HTR-8/SVneo (cell line): ENCODE results near the gene LINGO3.

Experiments used
- DNase-seq: peaks from one replicate; pipeline ENCODE4 v3.0.0; 2011; ENCODE audit warnings: low spot score, mixed read lengths; ENCODE audit not compliant: insufficient read length
- FAIRE-seq: peaks from 2 replicates; lab custom pipeline; 2011; peaks lifted over from hg19 to GRCh38; lab: Jason Lieb, UNC

Gene LINGO3

DNA sequence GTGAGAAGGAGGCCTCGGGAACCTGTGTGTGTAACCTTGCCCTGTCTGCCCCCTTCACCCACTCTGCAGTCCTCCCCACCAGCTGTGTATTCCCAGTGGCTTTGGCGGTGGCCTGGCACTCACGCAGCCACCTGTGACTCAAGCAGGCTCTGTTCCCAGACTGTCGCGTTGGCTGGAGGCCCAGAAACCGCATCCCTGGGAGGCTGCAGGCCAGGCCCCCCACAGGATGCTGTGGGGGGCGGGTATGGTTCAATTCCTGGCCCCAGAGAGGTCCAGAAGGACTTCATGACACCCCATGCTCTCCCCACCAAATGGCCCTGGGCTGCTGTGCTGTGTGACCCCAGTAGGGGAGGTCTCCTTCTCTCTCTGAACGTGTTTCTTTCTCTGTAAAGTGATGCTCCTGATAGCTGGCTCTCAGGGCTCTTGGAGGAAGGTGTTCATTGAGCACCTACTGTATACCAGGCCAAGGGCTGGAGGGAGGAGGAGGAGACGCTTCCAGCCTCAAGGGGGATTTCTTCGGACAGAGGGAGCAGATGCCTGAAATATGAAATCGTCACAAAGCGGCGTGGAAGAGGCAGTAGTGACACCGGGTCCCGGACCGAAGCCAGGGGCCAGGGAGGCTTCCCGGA is 1.9 kb upstream of the LINGO3 start:
- FAIRE-seq = no peak

DNA sequence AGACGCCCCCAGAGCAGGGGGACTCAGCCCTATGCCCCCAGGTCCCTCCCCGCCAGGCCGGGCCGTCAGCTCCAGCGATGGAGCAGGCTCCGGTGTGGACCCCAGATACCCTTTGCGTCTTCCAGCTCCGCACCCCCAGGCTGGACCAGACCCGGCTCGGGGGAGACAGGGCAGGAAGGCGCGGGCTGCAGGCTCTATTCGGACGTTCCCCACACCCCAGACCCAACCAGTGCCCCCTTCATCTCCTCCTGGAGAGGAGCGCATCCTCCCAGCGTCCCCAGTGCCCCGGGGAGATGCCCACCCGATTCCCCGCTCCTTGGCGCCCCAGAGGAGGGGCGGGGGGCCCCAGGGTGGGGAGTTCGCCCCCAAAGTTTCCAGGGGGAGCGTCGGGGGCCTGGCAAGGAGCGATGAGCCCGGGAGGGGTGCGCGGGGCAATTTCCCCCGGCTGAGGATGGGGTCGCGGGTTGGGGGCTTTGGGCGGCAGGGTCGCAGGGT is 389 bp downstream of the LINGO3 start:
- FAIRE-seq (no peak), DNase-seq (no peak)

More for the DNA sequence above, 1.9 kb upstream of the LINGO3 start:
- DNase-seq = no peak

DNA sequence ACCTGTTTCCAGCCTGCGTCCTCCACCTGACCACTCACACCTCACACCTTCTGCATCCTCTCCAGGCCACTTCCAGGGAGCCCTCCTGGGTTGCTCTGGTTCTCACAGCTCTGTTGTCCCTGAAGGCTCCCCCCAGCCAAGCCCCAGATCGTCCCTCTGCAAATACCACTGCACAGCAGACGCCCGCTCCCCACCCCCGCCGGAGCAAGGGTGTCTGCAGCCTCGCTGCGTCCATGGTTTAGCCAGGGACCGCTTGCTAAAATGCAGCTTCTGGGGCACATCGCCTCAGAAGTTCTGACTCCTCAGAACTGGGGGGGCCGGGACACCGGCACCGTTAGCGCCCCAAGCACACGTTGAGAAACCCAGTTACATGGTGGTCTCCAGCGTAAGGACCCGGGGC is 983 bp downstream of the LINGO3 start:
- FAIRE-seq = no peak

DNA sequence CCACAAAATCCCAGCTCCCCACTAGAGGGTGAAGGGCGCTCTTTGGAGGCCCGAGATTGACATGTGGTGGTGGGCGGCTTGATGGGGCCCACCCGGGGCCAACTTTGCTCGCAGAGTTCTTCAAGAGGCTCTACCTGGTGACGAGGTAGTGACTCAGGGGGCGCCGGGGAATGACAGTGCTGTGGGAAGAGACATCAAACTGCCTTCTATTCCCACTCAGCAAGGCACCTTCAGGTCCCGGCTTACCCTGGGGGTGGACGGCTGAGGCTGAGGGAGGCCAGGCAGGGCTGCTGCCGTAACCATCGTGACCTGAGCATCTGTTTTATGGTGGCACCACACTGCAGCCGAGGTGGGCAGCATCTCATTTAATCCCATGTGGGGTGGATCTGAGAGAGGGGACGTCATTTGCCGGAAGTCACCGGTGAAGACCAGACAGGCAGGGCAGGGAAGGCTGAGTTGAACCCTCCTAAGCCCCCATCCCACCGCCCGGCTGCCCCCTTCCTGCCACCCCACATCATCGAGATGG is 1.6 kb downstream of the LINGO3 start:
- FAIRE-seq (no peak), DNase-seq (no peak)

More for the DNA sequence above, 983 bp downstream of the LINGO3 start:
- DNase-seq = no peak

DNA sequence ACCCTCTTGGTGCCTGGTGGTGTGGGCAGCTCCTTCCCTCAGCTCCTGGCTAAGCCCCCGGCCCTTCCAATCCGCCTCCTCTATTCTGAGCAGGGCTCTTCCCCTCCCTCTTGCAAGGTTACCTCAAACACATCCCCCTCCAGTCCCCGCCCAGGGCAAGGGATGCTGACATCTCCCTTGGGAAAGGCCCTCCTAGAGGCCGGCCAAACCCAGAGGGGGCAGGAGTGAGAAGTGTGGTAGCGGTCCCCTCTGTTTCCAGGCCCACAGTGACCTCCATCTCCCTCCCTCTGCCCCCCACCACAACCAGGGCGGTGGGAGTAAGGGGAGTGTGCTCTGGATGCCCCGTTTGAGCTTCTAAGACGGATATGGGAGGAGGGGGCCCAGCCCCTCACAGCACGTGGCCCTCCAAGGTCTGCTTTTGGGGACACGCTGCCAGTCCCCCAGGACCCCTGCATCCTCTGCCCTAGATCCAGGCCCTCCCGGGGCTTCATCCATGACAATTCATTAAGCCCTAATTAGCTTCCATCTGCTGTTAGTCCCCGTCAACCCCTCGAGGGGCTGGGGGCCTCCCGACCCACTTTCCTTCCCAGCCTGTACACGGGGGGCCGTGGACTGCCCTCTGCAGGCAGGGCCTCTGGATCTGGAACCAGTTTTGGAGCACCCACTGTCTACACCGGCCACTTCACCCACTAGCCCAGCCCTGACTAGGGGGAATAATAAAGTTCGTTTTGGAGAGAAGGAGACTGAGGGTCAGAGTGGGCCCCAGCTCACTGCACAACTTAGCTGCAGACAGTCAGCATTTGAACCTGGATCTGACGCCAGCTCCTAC is 2.3 kb downstream of the LINGO3 start:
- FAIRE-seq (no peak), DNase-seq (no peak)

DNA sequence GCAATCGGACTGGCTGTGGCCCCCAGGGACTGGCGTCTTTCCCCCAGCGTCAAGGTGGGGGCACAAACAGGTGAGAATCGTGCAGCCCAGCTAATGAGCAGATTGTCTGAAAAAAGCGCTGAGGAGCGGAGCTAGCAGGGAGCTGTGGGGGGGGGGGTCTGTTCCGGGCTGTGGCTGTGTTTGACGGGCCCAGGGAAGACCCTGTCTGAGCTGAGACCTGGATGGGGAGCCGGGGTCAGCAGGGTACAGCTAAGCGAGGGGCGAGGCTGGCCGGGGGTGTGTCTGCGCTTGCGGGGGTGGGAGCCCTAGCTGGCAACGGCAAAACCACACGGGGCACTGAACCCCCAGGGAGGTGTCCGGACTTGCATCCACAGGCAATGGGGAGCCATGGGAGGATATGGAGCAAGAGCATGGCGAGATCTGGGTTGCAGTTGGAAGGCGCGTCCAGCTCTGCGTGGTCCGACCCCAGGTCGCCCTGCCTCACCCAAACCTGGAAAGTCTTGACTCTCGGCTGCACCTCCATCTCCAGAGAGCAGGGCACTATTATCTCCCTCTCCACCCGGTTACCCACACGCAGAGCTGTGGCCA is 4.6 kb downstream of the LINGO3 start:
- FAIRE-seq = no peak
- no peak for DNase-seq

DNA sequence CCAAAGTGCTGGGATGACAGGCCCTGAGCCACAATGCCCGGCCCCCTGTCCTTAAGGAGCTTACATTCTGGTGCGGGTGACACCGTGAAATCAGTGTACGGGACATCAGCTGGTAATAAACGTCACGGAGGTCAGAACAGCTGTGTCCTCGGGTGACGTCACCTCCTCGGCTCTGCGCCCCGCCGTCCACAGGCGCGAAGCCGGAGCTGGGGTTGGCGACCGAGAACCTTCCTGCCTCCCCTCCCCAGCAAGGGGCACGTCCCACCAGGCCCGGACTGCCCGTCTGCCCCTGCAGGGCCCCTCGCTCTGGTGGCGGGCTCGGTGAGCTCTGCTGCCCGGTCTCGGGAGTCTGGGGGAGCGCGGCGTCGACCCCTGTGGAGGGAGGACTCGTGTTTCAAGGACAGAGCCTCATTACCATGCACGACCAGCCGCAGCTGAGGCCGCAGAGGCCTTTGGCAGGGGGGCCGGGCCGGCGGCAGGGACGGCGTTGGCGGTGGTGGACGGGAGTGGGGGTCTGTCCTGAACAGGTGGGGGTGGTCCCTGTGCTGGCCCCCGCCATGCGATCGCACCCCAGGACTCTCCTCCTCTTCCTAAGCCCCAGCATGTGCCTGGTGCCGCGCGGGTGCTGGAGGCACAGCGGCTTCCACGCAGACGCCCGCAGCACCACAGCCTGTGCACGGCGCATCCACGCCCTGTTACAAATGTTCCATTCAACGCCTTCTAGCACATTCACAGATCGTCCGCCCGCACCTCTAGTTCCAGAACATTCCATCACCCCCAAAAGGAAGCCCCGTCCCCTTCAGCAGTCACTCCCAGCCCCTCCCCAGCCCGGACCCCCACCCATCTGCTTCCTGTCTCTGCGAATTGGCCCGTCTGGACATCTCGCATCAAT is 5.4 kb downstream of the LINGO3 start:
- no peak for FAIRE-seq

DNA sequence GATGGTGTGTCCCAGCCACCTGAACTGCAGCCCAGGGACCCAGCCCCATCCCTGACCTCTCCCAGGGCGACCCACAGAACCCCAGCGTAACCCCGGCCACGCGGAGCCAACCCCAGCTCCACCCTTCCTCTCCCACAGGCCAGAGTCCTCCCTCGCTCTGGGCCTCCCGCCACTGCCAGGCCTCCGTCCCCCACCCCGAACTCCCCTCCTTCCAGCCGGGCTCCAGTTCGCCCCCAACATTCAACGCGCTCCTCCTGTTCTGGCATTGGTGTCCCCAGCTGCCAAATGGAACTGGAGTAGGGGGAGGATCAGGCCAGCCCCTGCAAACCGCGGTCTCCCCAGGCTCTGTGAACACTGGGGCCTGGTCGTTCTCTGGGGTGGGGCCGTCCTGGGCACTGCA is 7.4 kb downstream of the LINGO3 start:
- FAIRE-seq = no peak
- no peak for DNase-seq

More for the DNA sequence above, 5.4 kb downstream of the LINGO3 start:
- no peak for DNase-seq

DNA sequence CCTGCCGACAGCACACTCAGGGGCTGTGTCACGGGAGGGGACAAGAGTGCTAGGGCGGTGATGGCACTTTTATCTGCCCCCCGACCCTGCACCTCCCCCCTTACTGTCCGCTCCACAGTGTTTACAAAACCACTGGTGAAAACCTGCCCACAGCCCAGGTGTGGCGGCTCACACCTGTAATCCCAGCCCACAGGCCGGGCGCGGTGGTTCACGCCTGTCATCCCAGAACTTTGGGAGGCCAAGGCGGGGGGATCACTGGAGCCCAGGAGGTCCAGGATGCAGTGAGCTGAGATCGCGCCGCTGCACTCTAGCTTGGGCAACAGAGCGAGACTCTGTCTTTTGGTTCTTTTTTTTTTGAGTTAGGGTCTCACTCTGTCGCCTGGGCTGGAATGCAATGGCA is 11.8 kb downstream of the LINGO3 start:
- DNase-seq = no peak
- no peak for FAIRE-seq

DNA sequence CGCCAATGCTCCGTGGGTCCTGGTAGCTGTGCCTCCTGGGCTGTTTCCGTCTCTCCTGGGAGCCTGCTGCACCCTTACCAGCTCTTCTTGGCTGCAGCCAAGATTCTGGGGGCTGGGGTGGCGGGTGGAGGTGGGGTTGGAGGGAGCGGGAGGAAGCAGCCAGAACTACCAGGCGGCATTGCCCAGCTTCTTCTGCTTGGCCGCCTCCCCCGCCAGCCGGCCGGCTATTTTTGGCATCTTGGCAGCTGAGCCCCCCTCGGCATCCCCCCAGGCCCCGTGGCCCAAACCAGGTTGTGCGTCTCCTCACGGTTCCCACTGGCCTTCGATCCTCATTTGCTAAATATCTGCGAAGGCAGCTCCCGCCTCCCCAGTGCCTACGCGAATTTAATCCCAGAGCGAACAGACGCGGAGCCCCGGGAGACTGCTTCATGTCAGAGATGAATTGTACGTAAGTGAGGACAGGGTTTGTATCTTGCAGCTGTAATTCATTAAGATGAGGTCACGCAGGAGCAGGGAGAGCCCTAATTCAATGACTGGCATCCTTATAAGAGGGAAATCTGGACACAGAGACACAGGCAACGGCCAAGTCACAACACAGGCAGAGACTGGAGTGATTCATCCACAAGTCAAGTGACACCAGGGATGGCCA is 13.1 kb downstream of the LINGO3 start:
- DNase-seq (no peak), FAIRE-seq (no peak)

DNA sequence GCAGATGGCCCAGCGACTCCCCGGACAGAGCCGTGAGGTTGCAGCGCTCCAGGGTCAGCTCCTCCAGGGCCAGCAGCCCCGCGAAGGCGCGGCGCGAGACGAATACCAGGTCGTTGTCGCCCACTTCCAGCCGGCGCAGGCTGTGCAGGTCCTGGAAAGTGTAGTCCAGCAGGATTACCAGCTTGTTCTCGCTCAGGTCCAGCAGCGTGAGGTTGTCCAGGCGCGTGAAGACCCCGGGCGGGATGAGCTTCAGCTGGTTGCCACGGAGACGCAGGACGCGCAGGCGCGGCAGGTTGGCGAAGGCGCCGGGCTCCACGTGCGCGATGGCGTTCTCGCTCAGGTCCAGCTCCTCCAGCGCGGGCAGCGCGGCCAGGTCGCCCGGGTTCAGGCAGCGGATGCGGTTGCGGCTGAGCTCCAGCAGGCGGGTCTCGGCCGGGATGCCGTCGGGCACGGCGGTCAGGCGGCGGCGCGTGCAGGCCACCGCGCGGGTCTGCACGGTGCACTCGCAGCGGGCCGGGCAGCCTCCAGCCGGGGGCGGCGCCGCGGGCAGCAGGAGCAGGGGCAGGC is 16.7 kb downstream of the LINGO3 start:
- FAIRE-seq (no peak), DNase-seq (no peak)

DNA sequence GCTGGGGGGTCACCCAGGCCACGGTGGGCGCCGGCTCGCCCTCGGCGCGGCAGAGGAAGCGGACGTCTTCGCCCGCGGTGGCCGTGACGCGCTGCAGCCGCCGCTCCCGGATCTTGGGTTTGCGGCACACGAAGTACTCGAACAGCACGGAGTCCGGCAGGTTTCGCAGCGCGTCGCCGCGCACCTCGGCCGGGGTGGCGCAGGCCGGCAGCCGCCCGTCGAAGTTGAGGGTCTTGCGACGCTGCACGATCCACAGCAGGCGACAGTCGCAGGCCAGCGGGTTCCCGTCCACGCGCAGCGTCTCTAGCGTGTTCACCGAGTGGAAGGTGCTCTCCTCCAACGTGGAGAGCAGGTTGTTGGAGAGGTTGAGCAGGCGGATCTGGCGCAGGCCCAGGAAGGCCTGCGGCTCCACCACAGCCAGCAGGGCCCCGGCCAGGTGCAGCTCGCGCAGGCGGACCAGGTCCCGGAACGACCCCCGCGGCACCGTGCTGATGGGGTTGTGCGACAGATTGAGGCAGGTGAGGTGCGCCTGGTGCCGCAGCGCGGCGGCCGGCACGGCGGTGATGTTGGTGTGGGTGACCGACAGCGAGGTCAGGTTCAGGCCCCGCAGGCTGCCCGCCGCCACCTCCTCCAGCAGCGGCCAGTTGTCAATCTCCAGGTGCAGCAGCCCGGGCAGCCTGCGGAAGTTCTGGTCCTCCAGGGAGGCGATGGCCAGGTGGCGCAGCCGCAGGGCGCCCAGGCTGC is 17.3 kb downstream of the LINGO3 start:
- DNase-seq (no peak), FAIRE-seq (no peak)

DNA sequence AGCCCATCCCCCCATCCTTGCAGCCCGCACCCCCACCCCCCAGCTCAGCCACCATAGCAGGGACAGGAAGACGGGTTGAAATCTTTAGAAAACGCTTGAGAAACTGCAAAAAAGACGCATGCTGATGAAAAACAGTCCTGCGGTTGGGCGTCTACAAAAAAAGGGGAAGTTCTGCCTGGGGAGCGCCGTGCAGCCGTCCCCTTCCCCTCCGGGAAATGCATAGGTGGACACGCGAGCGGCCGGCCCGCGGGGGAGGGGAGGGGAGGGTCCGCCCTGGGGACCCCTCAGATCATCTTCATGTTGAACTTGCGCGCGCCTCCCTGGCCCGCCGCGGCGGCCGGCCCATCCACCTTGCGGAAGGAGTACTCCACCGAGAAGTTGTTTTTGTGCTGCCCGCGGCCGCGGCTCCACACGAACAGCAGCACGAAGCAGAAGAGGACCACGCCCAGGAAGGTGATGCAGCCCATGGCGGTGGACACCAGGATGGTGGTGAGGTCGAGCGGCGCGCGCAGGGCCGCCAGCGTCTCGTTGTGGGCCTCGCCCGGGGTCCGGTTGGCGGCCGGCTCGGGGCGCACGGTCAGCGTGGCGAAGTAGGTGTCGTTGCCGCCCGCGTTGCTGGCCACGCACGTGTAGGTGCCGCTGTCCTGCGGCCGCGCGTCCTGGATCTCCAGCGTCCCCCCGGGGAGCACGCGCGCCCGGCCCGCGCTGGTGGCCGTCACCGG is 18.1 kb downstream of the LINGO3 start:
- FAIRE-seq = no peak
- no peak for DNase-seq

DNA sequence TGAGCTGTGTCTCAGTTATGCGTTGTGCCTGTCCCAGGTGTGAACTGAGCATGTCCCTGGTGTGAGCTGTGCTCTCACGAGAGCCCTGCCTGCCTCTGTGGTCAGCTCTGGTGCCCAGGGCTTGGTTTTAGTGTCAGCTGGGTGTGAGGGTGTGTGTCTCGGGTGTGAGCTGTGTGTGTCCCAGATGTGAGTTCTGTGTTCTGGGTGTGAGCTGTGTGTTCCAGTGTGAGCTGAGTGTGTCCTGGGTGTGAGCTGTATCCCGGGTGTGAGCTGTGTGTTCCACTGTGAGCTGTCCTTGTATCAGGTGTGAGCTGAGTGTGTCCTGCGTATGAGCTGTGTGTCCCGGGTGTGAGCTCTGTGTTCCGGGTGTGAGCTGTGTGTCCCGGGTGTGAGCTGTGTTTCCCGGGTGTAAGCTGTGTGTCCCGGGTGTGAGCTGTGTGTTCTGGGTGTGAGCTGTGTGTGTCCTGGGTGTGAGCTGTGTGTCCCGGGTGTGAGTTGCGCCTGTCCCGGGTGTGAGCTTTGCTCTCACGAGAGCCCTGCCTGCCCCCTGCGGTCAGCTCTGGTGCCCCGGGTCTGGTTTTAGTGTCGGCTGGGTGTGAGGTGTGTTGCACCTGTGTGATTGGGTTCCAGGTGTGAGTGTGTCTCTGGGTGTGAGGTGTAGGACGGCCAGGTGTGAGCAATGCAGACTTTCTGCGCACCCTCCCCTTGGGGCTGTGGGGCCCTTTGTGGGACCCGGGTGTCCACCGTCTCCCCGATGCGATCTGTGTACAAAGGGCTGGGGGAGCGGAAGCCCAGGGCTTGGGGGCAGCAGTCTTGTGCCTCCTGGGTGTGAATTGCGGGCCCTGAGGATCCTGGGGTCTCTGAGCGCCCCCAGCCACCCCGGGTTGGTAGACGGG is 18.9 kb downstream of the LINGO3 start:
- FAIRE-seq (no peak), DNase-seq (no peak)

DNA sequence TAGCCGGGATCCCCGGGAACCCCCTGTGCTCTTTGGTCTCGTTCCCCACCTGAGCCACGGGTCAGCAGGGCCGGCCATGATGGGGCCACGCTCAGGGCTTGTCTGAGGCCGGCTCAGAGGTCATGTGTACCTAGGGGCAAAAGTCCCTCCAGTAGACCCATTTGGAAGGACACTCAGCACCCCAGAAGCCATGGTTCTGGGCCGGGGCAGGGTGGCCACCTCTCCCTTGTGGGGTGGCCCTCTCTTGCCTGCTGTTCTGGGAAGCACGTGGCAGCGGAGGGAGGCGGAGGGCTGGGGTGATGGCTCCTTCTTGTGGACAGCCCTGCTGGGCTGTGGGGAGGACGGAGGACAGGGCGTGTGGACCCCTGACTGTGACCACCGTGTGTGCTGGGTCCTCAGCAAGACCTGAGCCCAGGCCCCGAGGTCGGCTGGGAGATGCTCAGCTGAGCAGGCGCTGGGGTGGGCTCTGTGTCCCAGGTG is 19.6 kb downstream of the LINGO3 start:
- DNase-seq = no peak
- FAIRE-seq = no peak

DNA sequence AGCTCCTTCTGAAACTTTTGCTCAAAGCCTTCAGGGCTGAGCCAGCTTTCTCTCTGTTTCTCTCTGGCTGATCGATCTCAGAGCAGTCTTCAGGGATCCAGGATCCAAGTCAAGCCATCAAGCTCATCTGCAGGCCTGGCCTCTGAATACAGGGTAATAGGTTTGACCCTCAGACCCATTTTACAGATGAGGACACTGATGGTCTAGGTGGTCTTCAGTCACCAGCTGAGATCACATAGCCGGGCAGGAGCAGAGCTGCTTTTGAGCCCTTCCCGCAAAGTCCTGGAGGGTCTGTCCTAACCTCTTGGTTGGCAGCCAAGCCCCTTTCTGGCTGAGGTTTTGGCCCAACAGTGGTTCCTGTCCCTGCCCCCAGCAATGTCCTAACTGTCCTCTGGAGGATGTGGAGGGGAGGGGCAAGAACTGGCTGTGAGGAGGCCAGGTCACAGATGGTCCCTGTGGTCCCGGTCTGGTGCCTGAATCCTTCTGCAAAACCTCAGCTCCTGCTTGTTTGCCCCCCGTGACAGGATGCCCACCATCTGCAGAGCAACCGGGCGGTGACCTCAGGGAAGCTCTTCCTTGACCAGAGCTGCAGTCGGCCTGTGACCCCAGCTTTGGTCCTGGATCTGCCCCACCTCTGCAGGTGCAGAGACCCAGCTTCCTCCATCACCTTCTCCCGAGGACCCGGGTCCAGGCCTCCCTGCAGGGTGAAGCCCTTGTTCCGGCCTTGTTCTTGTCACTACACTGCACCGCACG is 20.2 kb downstream of the LINGO3 start:
- no peak for DNase-seq
- FAIRE-seq = no peak
